Measurements from ENCODE around the gene ALCAM. TPM values are rescaled to one million over a fixed set of nuclear protein-coding genes. Genes with fewer than 3 reads are reported as not detected.

The ALCAM gene
- total RNA-seq, 1 experiment from 2014 or later: 0.41 TPM

GRCh38 chr3:105375750-105376511, 9.2 kb downstream of the ALCAM start:
- H3K4me1 Mint-ChIP-seq (ENCODE audit: low read depth, unreplicated experiment): no peaks in the 10 kb centered on the region
- peaks cover 2% of the 10 kb centered on the region for H3K27me3 Mint-ChIP-seq (ENCODE audit: insufficient read depth, unreplicated experiment)
- POLR2A ChIA-PET: no interaction called here
- no peaks in the 10 kb centered on the region for H3K27me3 ChIP-seq (replicated peaks; ENCODE audit: control insufficient read depth, insufficient read depth, low read length)
- no TSS peak for BruUV-seq (replicated peaks)
- no peaks in the 10 kb centered on the region for H3K9me3 Mint-ChIP-seq (ENCODE audit: unreplicated experiment)
- H3K27ac Mint-ChIP-seq (ENCODE audit: unreplicated experiment): no peak overlapping the region
- no peak for DNase-seq
- TF ChIP-seq CTCF (IDR thresholded peaks at IDR 0.05; ENCODE audit: insufficient read depth in 1 of 2, low read depth in 1 of 2, low read length in 1 of 2, severe bottlenecking in 1 of 2, unreplicated experiment in 1 of 2): no peak
- no peaks in the 10 kb centered on the region for H3K36me3 ChIP-seq (ENCODE audit: control insufficient read depth, insufficient read depth, low read length)
- no peak overlapping the region for H3K4me3 ChIP-seq (ENCODE audit: low read depth, low read length)
- intact Hi-C loops (cut with micrococcal nuclease; ENCODE audit: unreplicated experiment): loop anchor here (10.0 kb wide), 1 partner anchor 171 kb away; no protein-coding TSS in a partner anchor
- H3K4me3 Mint-ChIP-seq (ENCODE audit: unreplicated experiment): no peak overlapping the region
- CTCF ChIA-PET: no interaction called here
- no peaks in the 10 kb centered on the region for H3K36me3 Mint-ChIP-seq (ENCODE audit: insufficient read depth, unreplicated experiment)
- no peaks in the 10 kb centered on the region for H3K9me3 ChIP-seq
- no peaks in the 10 kb centered on the region for H3K4me1 ChIP-seq

- no peaks in the 10 kb centered on the region for H3K36me3 Mint-ChIP-seq (ENCODE audit: insufficient read depth, unreplicated experiment)
- no peaks in the 10 kb centered on the region for H3K4me1 Mint-ChIP-seq (ENCODE audit: low read depth, unreplicated experiment)
- BruUV-seq (replicated peaks): no TSS peak
- Histone ChIP-seq H3K9me3 (no peaks in the 10 kb centered on the region), H3K4me1 (no peaks in the 10 kb centered on the region), H3K27me3 (replicated peaks; ENCODE audit: control insufficient read depth, insufficient read depth, low read length) (no peaks in the 10 kb centered on the region), H3K36me3 (ENCODE audit: control insufficient read depth, insufficient read depth, low read length) (no peaks in the 10 kb centered on the region), H3K4me3 (ENCODE audit: low read depth, low read length) (no peak overlapping the region)
- ChIA-PET CTCF (no interaction called here), POLR2A (no interaction called here)
- no peak overlapping the region for H3K4me3 Mint-ChIP-seq (ENCODE audit: unreplicated experiment)
- no peaks in the 10 kb centered on the region for H3K9me3 Mint-ChIP-seq (ENCODE audit: unreplicated experiment)
- no peaks in the 10 kb centered on the region for H3K27me3 Mint-ChIP-seq (ENCODE audit: insufficient read depth, unreplicated experiment)
- DNase-seq: no peak
- no peak for TF ChIP-seq CTCF (IDR thresholded peaks at IDR 0.05; ENCODE audit: insufficient read depth in 1 of 2, low read depth in 1 of 2, low read length in 1 of 2, severe bottlenecking in 1 of 2, unreplicated experiment in 1 of 2)
- no peak overlapping the region for H3K27ac Mint-ChIP-seq (ENCODE audit: unreplicated experiment)
- intact Hi-C loops (cut with micrococcal nuclease; ENCODE audit: unreplicated experiment): loop anchor here (10.0 kb wide), 1 partner anchor 173 kb away; no protein-coding TSS in a partner anchor
Measured at GRCh38 chr3:105377716-105378115, 11.0 kb downstream of the ALCAM start.

- intact Hi-C loops (cut with micrococcal nuclease; ENCODE audit: unreplicated experiment): no loop called here
- Histone ChIP-seq H3K27me3 (replicated peaks; ENCODE audit: control insufficient read depth, insufficient read depth, low read length) (no peaks in the 10 kb centered on the region; the same call in 1 of the 2 replicates), H3K36me3 (ENCODE audit: control insufficient read depth, insufficient read depth, low read length) (no peaks in the 10 kb centered on the region), H3K4me3 (ENCODE audit: low read depth, low read length) (no peak overlapping the region), H3K9me3 (no peaks in the 10 kb centered on the region), H3K4me1 (no peaks in the 10 kb centered on the region)
- no peak overlapping the region for H3K4me3 Mint-ChIP-seq (ENCODE audit: unreplicated experiment)
- TF ChIP-seq CTCF (IDR thresholded peaks at IDR 0.05; ENCODE audit: insufficient read depth in 1 of 2, low read depth in 1 of 2, low read length in 1 of 2, severe bottlenecking in 1 of 2, unreplicated experiment in 1 of 2): no peak
- no peaks in the 10 kb centered on the region for H3K36me3 Mint-ChIP-seq (ENCODE audit: insufficient read depth, unreplicated experiment)
- H3K27me3 Mint-ChIP-seq (ENCODE audit: insufficient read depth, unreplicated experiment): no peaks in the 10 kb centered on the region
- DNase-seq: no peak
- ChIA-PET POLR2A (no interaction called here), CTCF (no interaction called here)
- H3K27ac Mint-ChIP-seq (ENCODE audit: unreplicated experiment): no peak overlapping the region
- H3K9me3 Mint-ChIP-seq (ENCODE audit: unreplicated experiment): no peaks in the 10 kb centered on the region
- H3K4me1 Mint-ChIP-seq (ENCODE audit: low read depth, unreplicated experiment): no peaks in the 10 kb centered on the region
- BruUV-seq (replicated peaks): no TSS peak
Measured at GRCh38 chr3:105385179-105385578, 18.5 kb downstream of the ALCAM start.
